Measurements from ENCODE around the gene VAV2. TPM values are rescaled to one million over a fixed set of nuclear protein-coding genes. Genes with fewer than 3 reads are reported as not detected.
A peak's percentile ranks its signal among the peaks of the same experiment; 100 is the strongest.

VAV2 gene
- total RNA-seq, 1 donor from 2014 or later, result 34.8 TPM

GRCh38 chr9:133805876-133806622 lies 186.1 kb downstream of the VAV2 start:
- no peak for DNase-seq (ENCODE audit: low spot score)
- ATAC-seq, result no peak

GRCh38 chr9:133804199-133804598 lies 187.9 kb downstream of the VAV2 start:
- ATAC-seq (no peak), DNase-seq (ENCODE audit: low spot score) (no peak)

- ATAC-seq, result no peak
Measured at GRCh38 chr9:133803745-133804144, 188.4 kb downstream of the VAV2 start.

GRCh38 chr9:133803028-133803585 lies 189.0 kb downstream of the VAV2 start:
- ATAC-seq (no peak), DNase-seq (ENCODE audit: low spot score) (no peak)

More at GRCh38 chr9:133803745-133804144, 188.4 kb downstream of the VAV2 start:
- DNase-seq (ENCODE audit: low spot score), result no peak

GRCh38 chr9:133801739-133802138 lies 190.4 kb downstream of the VAV2 start:
- DNase-seq (ENCODE audit: low spot score), result no peak

GRCh38 chr9:133800266-133800665 lies 191.9 kb downstream of the VAV2 start:
- ATAC-seq, result no peak

More at GRCh38 chr9:133801739-133802138, 190.4 kb downstream of the VAV2 start:
- ATAC-seq, result no peak

GRCh38 chr9:133799716-133800115 lies 192.4 kb downstream of the VAV2 start:
- DNase-seq (ENCODE audit: low spot score) (no peak), ATAC-seq (no peak)

More at GRCh38 chr9:133800266-133800665, 191.9 kb downstream of the VAV2 start:
- DNase-seq (ENCODE audit: low spot score), result no peak

GRCh38 chr9:133799106-133799505 lies 193.0 kb downstream of the VAV2 start:
- ATAC-seq (no peak), DNase-seq (ENCODE audit: low spot score) (no peak)

GRCh38 chr9:133798160-133798559 lies 194.0 kb downstream of the VAV2 start:
- no peak for ATAC-seq
- DNase-seq (ENCODE audit: low spot score), result no peak

GRCh38 chr9:133797406-133798105 lies 194.6 kb downstream of the VAV2 start:
- no peak for ATAC-seq
- DNase-seq (ENCODE audit: low spot score), result no peak

- ATAC-seq (no peak), DNase-seq (ENCODE audit: low spot score) (no peak)
Measured at GRCh38 chr9:133796562-133796961, 195.6 kb downstream of the VAV2 start.

GRCh38 chr9:133795049-133795448 lies 197.1 kb downstream of the VAV2 start:
- no peak for ATAC-seq

GRCh38 chr9:133794016-133794760 lies 197.9 kb downstream of the VAV2 start:
- DNase-seq (ENCODE audit: low spot score) (no peak), ATAC-seq (no peak)

More at GRCh38 chr9:133795049-133795448, 197.1 kb downstream of the VAV2 start:
- no peak for DNase-seq (ENCODE audit: low spot score)

- DNase-seq (ENCODE audit: low spot score), result no peak
- no peak for ATAC-seq
Measured at GRCh38 chr9:133793471-133793870, 198.7 kb downstream of the VAV2 start.

- peak; percentile 74 for DNase-seq (ENCODE audit: low spot score)
- ATAC-seq, result peak; percentile 69
Measured at GRCh38 chr9:133792721-133793470, 199.2 kb downstream of the VAV2 start.

- ATAC-seq (no peak), DNase-seq (ENCODE audit: low spot score) (no peak)
Measured at GRCh38 chr9:133791735-133792649, 200.1 kb downstream of the VAV2 start.

GRCh38 chr9:133791069-133791468 lies 201.1 kb downstream of the VAV2 start:
- no peak for ATAC-seq

GRCh38 chr9:133789778-133790177 lies 202.3 kb downstream of the VAV2 start:
- no peak for DNase-seq (ENCODE audit: low spot score)
- ATAC-seq, result peak; percentile 43

More at GRCh38 chr9:133791069-133791468, 201.1 kb downstream of the VAV2 start:
- DNase-seq (ENCODE audit: low spot score), result no peak

Data from left lobe of liver (tissue), 2 donors.